Fibroblast of mammary gland (primary cell): ENCODE data around the gene SAXO1.

Experiments used
- DNase-seq: peaks from one replicate; pipeline ENCODE4 v3.0.0-alpha.2; 2010; ENCODE audit warnings: low read depth
- H3K4me3 ChIP-seq: 2 replicates; pipeline ENCODE4 v1.5.1; 2011; ENCODE audit warnings: low read depth, mild to moderate bottlenecking, low read length, moderate library complexity; ENCODE audit not compliant: control insufficient read depth
- TF ChIP-seq, protein P1 (sequence below): conservative IDR thresholded peaks from 2 replicates; pipeline ENCODE4 v1.5.1; 2011; ENCODE audit warnings: low read depth, low read length, inconsistent platforms; ENCODE audit not compliant: control insufficient read depth, insufficient read depth

Gene SAXO1

DNA sequence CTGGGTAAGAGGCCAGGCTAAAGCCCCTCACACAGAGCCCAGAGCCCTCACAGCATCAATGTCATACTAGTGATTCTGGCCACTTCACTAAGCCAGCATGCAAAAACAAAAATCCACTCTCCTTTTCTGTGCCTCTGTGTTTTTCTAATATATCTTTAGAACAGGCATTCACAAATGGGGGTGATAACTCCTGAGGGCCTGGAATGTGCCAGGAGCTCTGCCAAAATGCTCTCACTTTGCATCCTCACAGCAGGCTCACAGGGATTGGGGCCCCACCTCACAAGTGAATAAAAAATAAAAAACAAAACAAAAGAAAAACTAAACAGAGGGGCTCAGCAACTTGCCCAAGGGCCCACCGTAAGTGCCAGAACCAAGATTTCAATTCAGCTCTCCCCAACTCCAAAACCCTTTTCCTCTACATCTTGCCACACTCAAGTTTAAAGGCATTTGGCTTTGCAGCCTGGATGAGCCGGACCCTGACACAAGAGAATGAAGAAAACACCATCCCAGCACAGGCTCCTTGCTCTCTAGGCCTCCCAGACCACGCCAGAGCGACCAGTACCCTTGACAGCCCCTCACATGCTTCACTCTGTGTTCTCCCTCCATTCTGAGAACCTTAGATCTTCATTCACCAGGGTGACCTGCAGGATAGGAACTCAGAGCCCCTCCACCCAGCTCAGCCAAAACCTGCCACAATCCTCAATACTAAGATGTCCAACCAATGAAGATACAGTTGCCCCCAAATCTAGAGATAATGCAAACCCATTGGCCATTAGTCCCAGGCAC, 51.3 kb downstream of the SAXO1 start:
- H3K4me3 ChIP-seq, result no peak overlapping the region
- TF ChIP-seq, protein P1, sequence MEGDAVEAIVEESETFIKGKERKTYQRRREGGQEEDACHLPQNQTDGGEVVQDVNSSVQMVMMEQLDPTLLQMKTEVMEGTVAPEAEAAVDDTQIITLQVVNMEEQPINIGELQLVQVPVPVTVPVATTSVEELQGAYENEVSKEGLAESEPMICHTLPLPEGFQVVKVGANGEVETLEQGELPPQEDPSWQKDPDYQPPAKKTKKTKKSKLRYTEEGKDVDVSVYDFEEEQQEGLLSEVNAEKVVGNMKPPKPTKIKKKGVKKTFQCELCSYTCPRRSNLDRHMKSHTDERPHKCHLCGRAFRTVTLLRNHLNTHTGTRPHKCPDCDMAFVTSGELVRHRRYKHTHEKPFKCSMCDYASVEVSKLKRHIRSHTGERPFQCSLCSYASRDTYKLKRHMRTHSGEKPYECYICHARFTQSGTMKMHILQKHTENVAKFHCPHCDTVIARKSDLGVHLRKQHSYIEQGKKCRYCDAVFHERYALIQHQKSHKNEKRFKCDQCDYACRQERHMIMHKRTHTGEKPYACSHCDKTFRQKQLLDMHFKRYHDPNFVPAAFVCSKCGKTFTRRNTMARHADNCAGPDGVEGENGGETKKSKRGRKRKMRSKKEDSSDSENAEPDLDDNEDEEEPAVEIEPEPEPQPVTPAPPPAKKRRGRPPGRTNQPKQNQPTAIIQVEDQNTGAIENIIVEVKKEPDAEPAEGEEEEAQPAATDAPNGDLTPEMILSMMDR, result no peak
- no peak for DNase-seq

DNA sequence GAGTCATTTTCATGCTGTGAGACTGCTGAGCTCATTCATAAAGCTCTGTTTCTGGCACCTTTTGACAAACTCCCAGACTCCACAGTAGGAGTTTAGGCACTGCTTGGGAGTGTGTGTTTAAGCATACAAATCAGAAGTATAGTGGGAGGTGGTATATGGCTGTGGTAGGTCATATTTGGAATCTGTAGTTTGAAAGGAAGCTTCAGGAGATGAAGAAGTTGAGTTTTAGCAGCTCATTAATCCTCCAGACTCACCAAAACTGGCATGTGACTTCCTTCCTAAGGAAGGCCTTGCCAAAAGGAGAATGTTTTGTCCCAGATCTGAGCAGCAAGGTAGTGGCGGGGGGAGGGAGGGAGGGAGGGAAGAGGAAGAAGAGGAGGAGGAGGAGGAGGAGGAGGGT, 52.8 kb downstream of the SAXO1 start:
- DNase-seq, result peak; percentile 13
- no peak overlapping the region for H3K4me3 ChIP-seq
- TF ChIP-seq, protein P1, result no peak

DNA sequence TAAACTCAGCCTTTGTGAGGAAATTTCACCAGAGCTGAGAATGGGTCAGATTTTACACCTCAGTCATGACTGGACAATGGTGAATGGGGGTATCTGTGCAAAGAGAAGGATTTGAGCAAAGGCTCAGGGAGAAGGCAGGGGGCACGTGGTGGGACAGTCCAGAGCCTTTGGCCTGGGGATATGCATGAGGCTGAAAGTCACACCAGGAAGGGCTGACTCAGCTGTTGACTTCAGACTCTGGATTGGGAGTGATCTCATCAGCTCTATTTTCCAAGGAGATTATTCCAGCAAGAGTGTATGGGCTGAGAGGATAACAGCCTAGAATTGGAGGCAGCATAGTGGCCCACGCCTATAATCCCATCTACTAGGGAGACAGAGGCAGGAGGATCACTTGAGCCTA, 53.6 kb downstream of the SAXO1 start:
- no peak overlapping the region for H3K4me3 ChIP-seq
- peak; percentile 73 for DNase-seq
- TF ChIP-seq, protein P1, result no peak

DNA sequence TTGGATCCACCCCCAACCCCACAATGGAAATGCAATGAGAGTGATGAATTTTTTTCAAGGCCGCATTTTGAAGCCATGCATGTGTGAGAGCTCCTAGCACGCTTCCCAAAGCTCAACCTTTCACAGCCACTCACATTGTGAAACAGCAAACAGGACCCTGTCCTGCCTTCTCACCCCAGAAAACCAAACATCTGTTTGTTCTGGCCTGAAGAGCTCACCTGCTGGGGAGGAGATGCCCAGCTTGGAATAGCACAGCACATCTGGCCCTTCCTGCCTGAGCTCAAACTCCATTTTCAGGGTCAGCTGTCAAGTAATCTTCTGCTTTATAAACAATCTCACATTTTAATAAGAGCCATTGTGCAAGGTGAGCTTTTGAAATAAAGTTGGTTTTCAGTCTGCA, 54.8 kb downstream of the SAXO1 start:
- TF ChIP-seq, protein P1, result no peak
- H3K4me3 ChIP-seq, result no peak overlapping the region
- no peak for DNase-seq

DNA sequence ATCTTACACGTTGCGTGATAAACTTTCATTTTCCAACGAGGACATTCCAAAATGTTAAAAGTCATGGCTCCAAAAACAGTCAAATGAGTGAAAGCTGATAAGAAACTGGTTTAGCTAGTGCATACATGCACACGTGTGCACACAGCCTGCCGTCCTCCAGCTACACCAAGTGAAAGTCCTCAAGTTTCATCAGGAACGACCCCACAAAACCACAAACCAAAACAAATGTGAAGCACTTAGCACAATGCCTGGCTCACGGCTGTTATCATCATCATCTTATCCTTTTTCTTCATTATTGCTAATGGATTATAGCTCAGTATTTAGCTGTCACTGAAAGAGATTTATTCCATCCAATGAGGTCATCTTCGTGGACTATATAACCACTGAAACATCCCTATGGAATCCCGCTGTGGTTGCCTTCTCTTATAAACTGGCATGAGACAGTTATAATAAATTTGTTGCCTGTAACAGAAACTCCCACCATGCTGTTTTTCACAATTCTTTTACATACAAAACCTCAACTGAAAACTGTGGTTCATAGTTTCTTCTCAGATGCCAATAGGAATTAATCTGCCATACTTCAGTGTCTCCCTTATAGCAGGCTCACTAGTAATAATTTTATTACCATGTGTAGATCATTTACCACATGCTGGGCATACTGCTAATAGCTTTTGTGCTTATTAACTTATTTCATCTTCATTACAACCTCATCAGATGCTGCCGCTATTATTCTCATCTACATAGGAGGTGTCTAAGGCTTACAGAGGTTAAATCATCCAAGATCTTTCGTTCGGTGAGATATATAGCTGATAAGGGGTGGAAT, 56.1 kb downstream of the SAXO1 start:
- TF ChIP-seq, protein P1, result no peak
- H3K4me3 ChIP-seq, result no peak overlapping the region
- DNase-seq, result peak; percentile 83

DNA sequence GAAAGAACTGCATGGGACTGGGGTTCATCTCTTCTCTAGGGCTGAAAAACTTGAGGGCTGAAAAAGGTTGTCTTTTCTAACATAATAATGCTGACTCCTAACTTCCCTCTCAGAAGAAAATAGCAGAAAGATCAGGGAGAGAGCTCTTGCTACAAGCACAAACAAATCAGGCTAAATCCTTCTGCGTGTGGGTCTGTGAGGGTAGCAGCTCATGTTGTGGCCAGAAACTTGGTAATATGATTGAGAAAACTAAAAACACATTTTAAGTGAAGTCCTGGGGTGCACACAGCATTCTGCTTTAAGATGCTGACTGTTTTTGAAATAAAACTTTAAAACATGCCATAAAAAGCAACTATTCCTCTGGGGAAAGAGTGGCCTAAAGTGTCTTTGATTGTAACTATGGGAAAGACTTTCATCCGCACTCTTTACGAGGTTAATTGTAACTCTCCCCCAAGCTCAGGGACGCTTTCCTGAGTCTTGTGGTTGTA, 56.7 kb downstream of the SAXO1 start:
- no peak for DNase-seq
- H3K4me3 ChIP-seq, result no peak overlapping the region
- TF ChIP-seq, protein P1, result no peak
